Mucosa of rectum (tissue), 2 donors: Measurements from ENCODE around the gene ZNF532.
"Not testable (repeated sequence)": the region's sequence is repeated elsewhere in the genome, so short reads cannot be mapped to it uniquely, and the experiment has no call there.

Experiments used
- H3K27ac ChIP-seq, 2 donors: one replicate each; pipeline ENCODE4 v1.7.0; 2013; ENCODE audit warnings: inconsistent platforms in 2 of 2, low read depth in 2 of 2, low read length in 2 of 2
- H3K27me3 ChIP-seq, 2 donors: one replicate each; pipeline ENCODE4 v1.7.0; 2013; ENCODE audit warnings: low read length in 2 of 2; ENCODE audit not compliant: control insufficient read depth in 2 of 2, insufficient read depth in 2 of 2
- H3K36me3 ChIP-seq, 2 donors: one replicate each; pipeline ENCODE4 v1.7.0; 2013; ENCODE audit warnings: low read length in 2 of 2; ENCODE audit not compliant: control insufficient read depth in 2 of 2, insufficient read depth in 2 of 2
- H3K4me1 ChIP-seq, 2 donors: one replicate each; pipeline ENCODE4 v1.7.0; 2013; ENCODE audit warnings: low read length in 2 of 2, mild to moderate bottlenecking in 1 of 2; ENCODE audit not compliant: control insufficient read depth in 2 of 2, insufficient read depth in 2 of 2
- H3K4me3 ChIP-seq, 2 donors: one replicate each; pipeline ENCODE4 v1.7.0; 2013; ENCODE audit warnings: low read length in 2 of 2
- H3K9ac ChIP-seq, 2 donors: one replicate each; pipeline ENCODE4 v1.7.0; 2013; ENCODE audit warnings: low read length in 2 of 2, low read depth in 1 of 2, mild to moderate bottlenecking in 1 of 2
- H3K9me3 ChIP-seq, 2 donors: one replicate each; pipeline ENCODE4 v1.7.0; 2013; ENCODE audit warnings: low read length in 2 of 2; ENCODE audit not compliant: control insufficient read depth in 2 of 2
- donor health status: healthy.
- donor health status: Normal muscosa, but diverticular disease.

The ZNF532 gene

DNA sequence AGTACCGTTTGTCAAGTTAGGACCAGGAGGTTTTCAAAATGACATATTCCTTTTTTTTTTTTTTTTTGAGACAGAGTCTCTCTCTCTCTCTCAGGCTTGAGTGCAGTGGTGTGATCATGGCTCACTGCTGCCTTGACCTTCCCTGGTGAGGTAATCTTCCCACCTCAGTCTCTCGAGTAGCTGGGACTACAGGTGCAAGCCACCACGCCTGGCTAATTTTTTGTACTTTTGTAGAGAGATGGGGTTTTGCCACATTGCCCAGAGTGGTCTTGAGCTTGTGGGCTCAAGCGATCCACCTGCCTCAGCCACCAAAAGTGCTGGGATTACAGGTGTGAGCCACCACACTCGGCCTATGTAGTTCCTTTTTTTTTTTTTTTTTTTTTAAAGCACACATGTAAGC is 147.1 kb downstream of the ZNF532 start:
- no peak overlapping the region for H3K4me3 ChIP-seq
- H3K36me3 ChIP-seq, result no peaks in the 10 kb centered on the region
- no peak overlapping the region for H3K9ac ChIP-seq
- H3K4me1 ChIP-seq, result no peaks in the 10 kb centered on the region
- no peak overlapping the region for H3K27ac ChIP-seq
- no peaks in the 10 kb centered on the region for H3K9me3 ChIP-seq
- H3K27me3 ChIP-seq, result no peaks in the 10 kb centered on the region

DNA sequence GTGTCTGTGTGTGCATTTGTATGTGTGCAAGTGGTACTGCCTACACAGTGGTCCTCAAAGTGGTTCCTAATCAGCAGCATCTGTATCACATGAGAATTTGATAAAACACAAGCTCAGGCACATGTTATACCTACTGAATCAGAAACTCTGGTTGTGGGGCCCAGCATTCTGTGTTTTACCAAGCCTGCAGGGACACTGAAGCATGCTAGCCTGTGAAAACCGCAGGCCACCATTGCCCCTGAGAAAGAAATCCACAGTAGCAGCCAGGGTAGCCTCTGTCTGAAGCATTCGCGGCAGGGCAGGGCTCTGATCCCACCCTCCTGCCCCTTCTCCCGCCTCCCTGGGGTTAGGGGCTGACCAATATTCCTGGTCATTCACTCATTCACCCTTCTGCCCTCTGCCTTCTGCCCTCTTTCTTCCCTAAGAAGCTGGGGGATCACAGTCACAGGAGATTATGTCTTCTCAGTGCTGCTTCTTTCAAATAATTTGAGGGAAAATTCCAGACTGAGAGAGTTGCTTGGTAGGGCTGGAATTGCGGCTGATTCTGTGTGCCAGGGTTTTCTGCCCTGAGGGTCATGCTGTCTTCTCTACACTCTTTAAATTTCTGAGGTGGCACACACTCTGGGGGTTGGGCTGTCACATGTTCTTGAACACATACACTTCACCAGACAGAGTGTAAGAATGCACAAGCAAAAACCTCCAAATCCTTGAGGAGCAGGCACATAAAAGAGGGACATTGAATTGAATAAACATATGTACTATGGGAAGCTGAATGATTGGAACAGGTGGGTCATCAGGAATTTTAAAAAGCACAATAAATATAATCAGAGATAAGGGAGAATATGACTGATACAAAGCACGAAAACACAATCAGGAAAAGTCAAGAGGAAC is 148.4 kb downstream of the ZNF532 start:
- Histone ChIP-seq H3K9ac (no peak overlapping the region), H3K27me3 (no peaks in the 10 kb centered on the region), H3K36me3 (no peaks in the 10 kb centered on the region), H3K4me1 (no peaks in the 10 kb centered on the region), H3K27ac (no peak overlapping the region), H3K4me3 (no peak overlapping the region), H3K9me3 (no peaks in the 10 kb centered on the region)

DNA sequence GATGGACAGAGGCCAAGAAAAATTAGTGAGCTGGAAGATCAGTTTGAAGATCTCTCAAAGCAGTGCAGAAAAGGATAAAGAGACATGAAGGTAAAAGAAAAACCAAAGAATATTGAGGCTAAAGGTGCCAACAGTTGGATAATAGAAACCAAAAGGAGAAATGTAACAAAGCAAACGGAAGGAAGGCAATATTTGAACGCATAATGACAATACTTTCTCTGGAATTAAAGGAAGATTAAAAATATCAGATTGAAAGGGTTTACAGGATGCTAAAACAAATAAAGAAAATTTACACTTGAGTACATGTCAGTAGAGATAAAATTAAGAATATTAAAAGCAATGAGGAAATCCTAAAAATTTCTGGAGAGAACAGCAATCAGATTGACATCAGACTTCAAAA is 149.1 kb downstream of the ZNF532 start:
- Histone ChIP-seq H3K27ac (no peak overlapping the region), H3K4me1 (no peaks in the 10 kb centered on the region), H3K27me3 (no peaks in the 10 kb centered on the region), H3K36me3 (no peaks in the 10 kb centered on the region), H3K4me3 (no peak overlapping the region), H3K9me3 (no peaks in the 10 kb centered on the region), H3K9ac (no peak overlapping the region)

- Histone ChIP-seq H3K36me3 (no peaks in the 10 kb centered on the region), H3K27ac (no peak overlapping the region), H3K9ac (no peak overlapping the region), H3K4me1 (no peaks in the 10 kb centered on the region), H3K27me3 (no peaks in the 10 kb centered on the region), H3K4me3 (no peak overlapping the region), H3K9me3 (no peaks in the 10 kb centered on the region)
Observed at GRCh38 chr18:59015531-59016152, 151.0 kb downstream of the ZNF532 start.

DNA sequence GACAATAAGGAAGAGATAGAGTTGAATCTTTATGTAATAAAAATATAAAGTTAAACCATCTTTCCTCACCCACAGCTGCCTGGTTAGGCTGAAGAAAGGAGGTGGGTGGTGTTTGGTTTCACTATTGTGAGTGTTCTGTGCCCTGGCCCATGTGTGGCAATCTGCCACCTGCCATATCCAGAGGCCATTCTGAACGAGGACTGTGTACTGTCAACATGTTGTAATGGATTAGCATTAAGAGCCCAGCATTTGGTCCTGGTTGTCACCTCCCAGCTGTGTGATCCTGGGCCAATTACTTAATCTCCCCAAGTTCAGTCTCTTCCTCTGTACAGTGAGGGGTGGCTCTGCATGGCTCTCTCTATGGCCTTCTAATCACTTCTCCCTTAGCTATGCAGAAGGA is 156.8 kb downstream of the ZNF532 start:
- H3K27ac ChIP-seq, result no peak overlapping the region
- no peak overlapping the region for H3K9ac ChIP-seq
- H3K4me1 ChIP-seq, result no peaks in the 10 kb centered on the region
- H3K36me3 ChIP-seq, result no peaks in the 10 kb centered on the region
- no peaks in the 10 kb centered on the region for H3K9me3 ChIP-seq
- no peaks in the 10 kb centered on the region for H3K27me3 ChIP-seq
- H3K4me3 ChIP-seq, result no peak overlapping the region

DNA sequence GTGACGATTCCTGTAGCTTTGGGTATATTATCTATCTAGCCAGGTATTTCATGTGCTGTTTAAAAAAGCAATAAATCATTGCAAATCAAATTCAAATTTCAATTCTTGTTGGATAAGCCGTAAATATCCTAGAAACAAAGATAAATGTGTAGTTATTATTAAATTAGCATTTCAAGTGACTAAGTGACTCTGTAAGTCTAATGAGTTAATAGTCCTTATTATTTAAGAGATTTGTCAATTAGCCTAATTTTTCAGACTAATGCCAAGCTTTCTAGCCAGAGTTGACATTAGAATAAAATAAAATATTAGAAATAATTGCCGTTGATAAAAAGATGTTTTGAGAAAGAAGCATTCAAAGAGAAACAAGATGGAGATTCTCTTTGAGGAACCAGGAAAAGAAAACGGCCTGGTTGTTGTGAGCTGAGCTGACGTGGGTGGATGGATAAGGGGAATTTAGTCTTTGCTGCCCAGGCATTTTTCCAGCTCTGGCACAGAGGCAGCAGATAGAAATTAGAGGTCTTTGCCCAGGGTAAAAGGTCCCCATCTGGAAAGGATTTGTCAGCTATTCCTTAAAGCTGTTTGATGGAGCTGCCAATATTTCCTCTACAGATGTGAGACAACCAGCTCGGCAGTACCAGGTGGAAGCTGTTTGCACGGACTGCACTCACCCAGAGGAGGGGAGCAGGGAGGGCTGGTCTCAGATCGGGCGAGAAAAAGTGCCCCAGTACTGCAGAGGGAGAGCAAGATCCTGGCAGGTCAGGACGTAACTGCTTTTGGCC is 157.7 kb downstream of the ZNF532 start:
- Histone ChIP-seq H3K36me3 (no peaks in the 10 kb centered on the region), H3K9me3 (no peaks in the 10 kb centered on the region), H3K27me3 (no peaks in the 10 kb centered on the region), H3K4me1 (no peaks in the 10 kb centered on the region), H3K27ac (no peak overlapping the region), H3K4me3 (no peak overlapping the region), H3K9ac (no peak overlapping the region)

GRCh38 chr18:59024829-59025228 is 160.2 kb downstream of the ZNF532 start:
- no peak overlapping the region for H3K9ac ChIP-seq
- H3K4me3 ChIP-seq, result no peak overlapping the region
- no peaks in the 10 kb centered on the region for H3K4me1 ChIP-seq
- H3K9me3 ChIP-seq, result no peaks in the 10 kb centered on the region
- no peak overlapping the region for H3K27ac ChIP-seq
- H3K27me3 ChIP-seq, result no peaks in the 10 kb centered on the region
- no peaks in the 10 kb centered on the region for H3K36me3 ChIP-seq

- H3K27ac ChIP-seq, result peak overlapping the region in 1 of 2 donors; percentile 3
- not testable (repeated sequence) for H3K4me1 ChIP-seq
Observed at GRCh38 chr18:59025532-59025931, 160.9 kb downstream of the ZNF532 start.

DNA sequence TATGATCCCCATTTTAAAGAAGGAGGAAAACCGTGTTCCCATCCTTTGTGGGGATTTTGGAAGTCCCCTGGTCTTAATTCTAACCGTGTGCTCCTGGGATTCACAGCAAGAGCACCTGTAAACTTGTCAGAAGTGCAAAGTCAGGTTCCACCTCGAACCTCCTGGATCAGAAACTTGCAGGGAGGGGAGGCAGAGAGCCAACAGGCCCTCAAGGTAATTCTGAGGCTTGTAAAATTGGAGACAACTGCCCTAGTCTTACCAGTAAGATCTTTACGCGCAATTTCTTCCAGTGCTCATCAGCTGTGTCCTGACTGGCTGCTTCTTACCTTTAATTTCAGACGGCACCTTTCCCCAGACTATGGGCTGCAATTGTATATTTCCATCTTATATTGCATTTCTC is 161.7 kb downstream of the ZNF532 start:
- Histone ChIP-seq H3K36me3 (no peaks in the 10 kb centered on the region), H3K4me1 (no peaks in the 10 kb centered on the region), H3K9ac (no peak overlapping the region), H3K9me3 (no peaks in the 10 kb centered on the region), H3K27me3 (no peaks in the 10 kb centered on the region), H3K4me3 (no peak overlapping the region), H3K27ac (no peak overlapping the region)

More at GRCh38 chr18:59025532-59025931, 160.9 kb downstream of the ZNF532 start:
- H3K4me3 ChIP-seq, H3K9me3 ChIP-seq, H3K9ac ChIP-seq, H3K36me3 ChIP-seq, H3K27me3 ChIP-seq: not testable (repeated sequence)

GRCh38 chr18:59026831-59027410 is 162.2 kb downstream of the ZNF532 start:
- Histone ChIP-seq H3K4me3 (no peak overlapping the region), H3K9me3 (no peaks in the 10 kb centered on the region), H3K27ac (no peak overlapping the region), H3K36me3 (no peaks in the 10 kb centered on the region), H3K4me1 (no peaks in the 10 kb centered on the region), H3K9ac (no peak overlapping the region), H3K27me3 (no peaks in the 10 kb centered on the region)
